ENCODE data around the gene STK25.

DNA sequence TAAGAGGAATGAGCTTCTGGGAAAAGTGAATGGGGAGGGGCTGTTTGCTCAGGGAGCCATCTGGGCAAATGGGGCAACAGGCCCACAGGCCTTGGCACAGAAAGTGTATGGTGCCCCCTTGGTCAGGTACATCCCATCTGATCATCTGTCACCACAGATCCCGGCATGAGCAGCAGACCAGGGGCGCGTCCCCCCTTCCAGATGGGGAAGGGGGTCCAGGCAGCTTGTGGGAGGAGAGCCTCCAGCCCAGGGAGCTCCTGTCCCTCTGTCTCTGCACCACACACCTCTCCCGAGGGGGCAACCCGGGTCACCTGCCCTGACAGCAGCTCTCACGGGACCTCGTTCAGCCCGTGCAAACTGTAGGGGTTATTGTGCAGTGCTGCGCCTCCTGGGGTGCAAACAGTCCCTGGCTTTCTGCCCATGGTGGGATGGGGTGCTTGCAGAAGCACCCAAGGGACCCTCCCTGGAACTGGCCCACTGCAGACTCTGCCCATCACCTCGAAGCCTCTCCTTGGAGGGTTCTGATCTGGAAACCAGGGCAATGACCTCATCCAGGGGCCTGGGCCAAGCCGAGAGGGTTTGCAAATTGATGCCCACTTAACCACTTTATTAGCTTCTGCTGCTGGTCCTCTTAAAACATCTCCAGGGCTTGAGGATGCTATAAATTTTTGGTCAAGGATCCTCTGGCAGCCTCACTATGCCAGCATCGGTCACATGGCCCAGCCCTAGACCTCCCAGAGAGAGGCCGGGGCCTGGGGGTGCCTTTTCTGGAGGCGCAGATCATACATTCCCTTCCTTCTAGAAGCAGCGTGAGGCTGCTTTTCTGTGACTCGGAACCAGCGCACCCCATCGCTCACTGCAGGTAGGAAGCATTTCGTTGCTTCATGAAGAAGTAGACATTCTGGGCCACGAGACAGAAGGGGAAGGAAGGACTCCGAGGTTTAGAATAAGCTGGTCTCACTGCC lies 42.5 kb upstream of the STK25 start:
- TF ChIP-seq POLR2AphosphoS5 (IDR thresholded peaks at IDR 0.05; ENCODE audit: low read depth, low read length) (no peak), POLR2A (IDR thresholded peaks at IDR 0.05; ENCODE audit: low read depth, low read length) (no peak), TAF1 (IDR thresholded peaks at IDR 0.05; ENCODE audit: borderline replicate concordance, low read depth, low read length) (no peak)
